WI38 (cell line): ENCODE measurements around the gene ZHX3.

Experiments used
- H3K4me3 ChIP-seq: 2 replicates; pipeline ENCODE4 v1.5.1; 2011; ENCODE audit warnings: low read depth, mild to moderate bottlenecking, control low read depth, low read length
- TF ChIP-seq, protein P1 (sequence below): IDR thresholded peaks from 2 replicates; pipeline ENCODE4 v1.5.1; 2012; ENCODE audit warnings: low read depth, mild to moderate bottlenecking, control low read depth, low read length

The ZHX3 gene

DNA sequence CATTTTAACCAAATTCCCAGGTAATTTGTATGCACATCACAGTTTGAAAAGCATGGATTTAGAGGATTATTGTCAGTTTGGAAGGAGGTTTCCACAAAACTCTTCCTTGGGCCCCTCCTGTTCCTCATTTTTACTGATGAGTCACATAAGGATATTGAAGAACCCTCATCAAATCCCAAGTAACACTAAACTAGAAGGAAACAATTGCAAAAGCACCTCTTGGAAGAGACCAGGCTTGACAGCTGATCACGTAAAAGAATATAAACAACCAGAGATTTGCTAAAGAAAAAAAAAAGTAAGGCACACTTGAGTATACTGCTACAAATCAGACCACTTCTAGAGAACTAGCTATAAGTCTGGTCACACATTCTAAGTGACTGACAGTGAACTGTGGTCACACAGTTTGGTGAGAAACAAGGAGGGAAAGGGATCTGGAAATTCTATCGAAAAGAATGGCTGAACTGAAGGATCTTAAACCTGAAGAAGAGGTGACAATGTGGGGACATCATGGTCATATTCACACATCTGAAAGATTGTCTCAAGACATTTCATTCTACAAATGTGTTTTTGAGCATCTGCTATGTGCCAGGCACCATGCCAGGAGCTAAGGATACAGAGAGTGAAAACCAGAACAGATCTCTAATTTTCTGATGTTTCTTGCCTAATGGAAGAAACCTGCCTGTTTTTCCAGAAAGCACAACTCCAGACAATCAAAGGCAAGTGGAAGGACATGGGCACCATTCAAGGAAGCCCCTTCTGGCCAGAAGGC, 24.1 kb downstream of the ZHX3 start:
- TF ChIP-seq, protein P1, sequence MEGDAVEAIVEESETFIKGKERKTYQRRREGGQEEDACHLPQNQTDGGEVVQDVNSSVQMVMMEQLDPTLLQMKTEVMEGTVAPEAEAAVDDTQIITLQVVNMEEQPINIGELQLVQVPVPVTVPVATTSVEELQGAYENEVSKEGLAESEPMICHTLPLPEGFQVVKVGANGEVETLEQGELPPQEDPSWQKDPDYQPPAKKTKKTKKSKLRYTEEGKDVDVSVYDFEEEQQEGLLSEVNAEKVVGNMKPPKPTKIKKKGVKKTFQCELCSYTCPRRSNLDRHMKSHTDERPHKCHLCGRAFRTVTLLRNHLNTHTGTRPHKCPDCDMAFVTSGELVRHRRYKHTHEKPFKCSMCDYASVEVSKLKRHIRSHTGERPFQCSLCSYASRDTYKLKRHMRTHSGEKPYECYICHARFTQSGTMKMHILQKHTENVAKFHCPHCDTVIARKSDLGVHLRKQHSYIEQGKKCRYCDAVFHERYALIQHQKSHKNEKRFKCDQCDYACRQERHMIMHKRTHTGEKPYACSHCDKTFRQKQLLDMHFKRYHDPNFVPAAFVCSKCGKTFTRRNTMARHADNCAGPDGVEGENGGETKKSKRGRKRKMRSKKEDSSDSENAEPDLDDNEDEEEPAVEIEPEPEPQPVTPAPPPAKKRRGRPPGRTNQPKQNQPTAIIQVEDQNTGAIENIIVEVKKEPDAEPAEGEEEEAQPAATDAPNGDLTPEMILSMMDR, result no peak
- no peak overlapping the region for H3K4me3 ChIP-seq

DNA sequence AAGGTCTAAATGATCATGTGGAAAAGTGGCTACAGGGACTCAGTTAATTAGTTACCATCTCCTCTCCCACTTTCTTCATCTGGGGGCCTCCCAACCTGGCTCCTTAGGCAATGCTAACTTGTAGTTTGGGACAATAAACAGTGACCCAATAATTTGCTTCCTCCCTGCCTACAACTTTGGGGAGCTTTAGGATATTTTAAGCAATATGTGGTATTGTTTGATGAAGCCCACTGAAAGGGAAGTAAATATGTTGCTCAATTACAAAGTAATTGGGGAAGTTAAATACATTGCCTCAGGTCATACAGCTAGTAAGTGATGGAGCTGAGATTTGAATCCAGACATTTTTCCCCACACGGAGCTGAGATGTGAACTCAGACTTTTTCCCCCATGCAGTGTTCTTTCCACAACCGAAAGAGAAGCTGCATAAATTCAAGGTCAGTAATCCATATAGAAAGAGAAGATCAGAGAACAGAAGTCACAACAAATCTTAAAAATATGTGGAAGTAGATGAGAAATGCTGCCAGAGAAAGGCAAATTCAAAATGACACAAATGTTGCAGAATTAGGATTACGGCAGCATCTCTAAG, 26.6 kb downstream of the ZHX3 start:
- no peak overlapping the region for H3K4me3 ChIP-seq
- TF ChIP-seq, protein P1, result no peak

DNA sequence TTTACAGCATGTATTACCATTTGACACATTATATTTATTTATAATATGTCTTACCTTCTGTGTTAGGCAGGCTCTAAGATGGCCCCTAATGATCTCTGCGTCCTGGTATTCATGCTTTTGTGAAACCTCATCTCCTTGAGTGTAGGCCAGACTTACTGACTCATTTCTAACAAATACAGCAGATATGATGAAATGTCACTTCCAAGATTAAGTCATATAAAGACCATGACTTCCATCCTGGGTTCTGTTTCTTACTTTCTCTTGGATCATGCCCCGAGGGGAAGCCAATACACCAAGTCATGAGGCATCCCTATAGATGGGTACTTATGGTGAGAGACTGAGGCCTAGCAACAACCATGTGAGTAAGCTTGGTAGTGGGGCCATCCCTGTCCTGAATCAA, 30.2 kb downstream of the ZHX3 start:
- H3K4me3 ChIP-seq, result no peak overlapping the region
- TF ChIP-seq, protein P1, result no peak

DNA sequence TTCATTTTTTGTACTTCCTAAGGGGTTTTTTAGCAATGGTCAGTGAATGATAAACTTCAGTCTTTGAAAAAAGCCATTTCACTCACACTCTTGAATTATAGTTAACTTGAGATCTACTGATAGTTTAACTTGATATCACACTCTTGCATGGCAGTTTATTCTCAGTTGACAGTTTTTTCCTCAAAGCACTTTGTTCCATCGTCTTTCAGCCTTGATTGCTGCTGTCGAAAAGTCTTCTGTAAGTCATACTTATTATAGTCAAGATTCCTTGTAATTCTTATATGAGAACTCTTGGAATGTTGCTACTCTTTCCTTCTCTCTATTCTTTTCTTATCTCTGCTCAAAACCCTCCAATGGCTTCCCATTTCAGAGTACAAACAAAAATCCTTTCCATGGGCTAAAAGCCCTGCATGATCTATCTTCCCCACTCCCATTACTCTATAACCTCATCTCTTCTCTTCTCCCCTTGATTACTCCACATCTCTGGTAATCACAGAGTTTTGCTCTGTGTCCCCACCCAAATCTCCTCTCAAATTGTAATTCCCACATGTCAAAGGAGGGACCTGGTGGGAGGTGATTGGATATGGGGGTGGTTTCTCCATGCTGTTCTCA, 31.2 kb downstream of the ZHX3 start:
- TF ChIP-seq, protein P1, result no peak
- no peak overlapping the region for H3K4me3 ChIP-seq

DNA sequence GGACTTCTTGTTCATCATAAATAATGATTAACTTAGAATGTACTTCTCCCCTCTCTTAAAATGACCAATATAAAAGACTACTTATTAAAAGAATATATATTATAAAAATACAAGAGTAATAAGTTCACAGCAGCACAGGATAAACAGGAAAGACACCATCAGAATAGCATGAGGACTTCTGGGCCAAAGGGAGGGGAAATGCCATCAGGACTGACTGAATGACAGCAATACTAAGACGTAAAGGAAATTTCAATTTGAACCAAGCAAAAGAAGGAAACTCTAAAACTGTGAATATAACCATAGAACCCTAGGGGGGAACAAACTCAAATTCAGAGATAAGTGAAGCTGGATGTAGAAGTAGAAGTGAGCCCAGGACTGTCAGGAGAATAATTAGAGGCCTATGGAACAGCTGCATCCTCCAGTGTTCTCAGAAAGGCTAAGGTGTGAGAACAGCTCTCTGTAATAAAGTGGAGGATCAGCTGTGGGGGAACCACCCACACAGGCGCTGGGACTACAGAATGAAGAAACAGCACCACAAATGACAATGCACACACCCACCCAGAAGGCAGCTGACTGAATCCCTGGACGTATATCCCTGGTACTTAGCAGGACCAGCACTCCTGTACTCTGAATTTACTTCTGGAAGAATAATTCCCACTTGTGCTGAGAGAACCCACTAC, 37.8 kb downstream of the ZHX3 start:
- TF ChIP-seq, protein P1, result no peak
- H3K4me3 ChIP-seq, result no peak overlapping the region

DNA sequence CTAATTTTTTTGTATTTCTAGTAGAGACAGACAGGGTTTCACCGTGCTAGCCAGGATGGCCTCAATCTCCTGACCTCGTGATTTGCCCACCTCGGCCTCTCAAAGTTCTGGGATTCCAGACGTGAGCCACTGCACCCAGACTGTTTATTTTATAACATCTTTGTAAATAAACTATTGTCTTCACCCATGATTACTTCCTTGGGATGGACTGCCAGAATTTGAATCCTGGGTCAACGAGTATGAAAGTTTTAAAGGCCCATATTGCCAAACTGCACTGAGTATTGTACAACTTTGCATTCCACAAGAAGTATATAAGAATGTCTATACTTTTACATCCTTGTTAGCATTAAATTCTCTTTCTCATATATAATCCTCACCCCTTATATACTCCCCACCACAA, 38.6 kb downstream of the ZHX3 start:
- TF ChIP-seq, protein P1, result no peak

DNA sequence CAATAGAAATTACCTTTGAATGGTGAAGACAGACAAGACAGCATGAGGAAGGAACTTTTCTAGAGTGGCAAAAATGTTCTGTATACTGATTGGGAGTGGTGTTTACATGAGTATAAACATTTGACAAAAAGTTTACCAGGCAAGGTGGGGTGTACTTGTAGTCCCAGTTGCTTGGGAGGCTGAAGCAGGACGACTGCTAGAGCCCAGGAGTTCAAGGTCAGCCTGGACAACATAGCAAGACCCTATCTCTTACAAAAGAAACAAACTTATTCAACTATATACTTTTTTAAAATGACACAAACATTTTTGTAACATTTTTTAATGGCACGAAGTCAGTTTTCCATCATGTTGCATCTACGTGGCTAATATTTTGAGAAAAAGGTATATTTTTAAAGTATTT, 40.5 kb downstream of the ZHX3 start:
- H3K4me3 ChIP-seq, result no peak overlapping the region

More for the DNA sequence above, 38.6 kb downstream of the ZHX3 start:
- H3K4me3 ChIP-seq, result no peak overlapping the region

More for the DNA sequence above, 40.5 kb downstream of the ZHX3 start:
- TF ChIP-seq, protein P1, result no peak
